Gastroesophageal sphincter (tissue), 3 donors: ENCODE data around the gene NUP98.

ENCODE experiments used
- EP300 ChIP-seq: sonication (generic); formaldehyde crosslinking; IDR thresholded peaks from one replicate; pipeline ENCODE4 v1.6.1; 2017; ENCODE audit warnings: antibody characterized with exemption, mild to moderate bottlenecking
- POLR2A ChIP-seq, 2 donors: fragments of 450-650 bp; IDR thresholded peaks; one replicate each; pipeline ENCODE4 v1.6.1; 2017; ENCODE audit warnings: antibody characterized with exemption in 2 of 2, mild to moderate bottlenecking in 2 of 2, moderate library complexity in 1 of 2
- TF ChIP-seq, protein P1 (sequence below), 4 experiments: fragments of 200-600 bp in 2 of 4; fragments of 450-650 bp in 2 of 4; sonication (generic) in 1 of 4; IDR thresholded peaks; one replicate each; pipeline ENCODE4 v1.5.1; 2017 to 2019; ENCODE audit warnings: antibody characterized with exemption in 4 of 4, mild to moderate bottlenecking in 2 of 4, moderate library complexity in 2 of 4

DNA sequence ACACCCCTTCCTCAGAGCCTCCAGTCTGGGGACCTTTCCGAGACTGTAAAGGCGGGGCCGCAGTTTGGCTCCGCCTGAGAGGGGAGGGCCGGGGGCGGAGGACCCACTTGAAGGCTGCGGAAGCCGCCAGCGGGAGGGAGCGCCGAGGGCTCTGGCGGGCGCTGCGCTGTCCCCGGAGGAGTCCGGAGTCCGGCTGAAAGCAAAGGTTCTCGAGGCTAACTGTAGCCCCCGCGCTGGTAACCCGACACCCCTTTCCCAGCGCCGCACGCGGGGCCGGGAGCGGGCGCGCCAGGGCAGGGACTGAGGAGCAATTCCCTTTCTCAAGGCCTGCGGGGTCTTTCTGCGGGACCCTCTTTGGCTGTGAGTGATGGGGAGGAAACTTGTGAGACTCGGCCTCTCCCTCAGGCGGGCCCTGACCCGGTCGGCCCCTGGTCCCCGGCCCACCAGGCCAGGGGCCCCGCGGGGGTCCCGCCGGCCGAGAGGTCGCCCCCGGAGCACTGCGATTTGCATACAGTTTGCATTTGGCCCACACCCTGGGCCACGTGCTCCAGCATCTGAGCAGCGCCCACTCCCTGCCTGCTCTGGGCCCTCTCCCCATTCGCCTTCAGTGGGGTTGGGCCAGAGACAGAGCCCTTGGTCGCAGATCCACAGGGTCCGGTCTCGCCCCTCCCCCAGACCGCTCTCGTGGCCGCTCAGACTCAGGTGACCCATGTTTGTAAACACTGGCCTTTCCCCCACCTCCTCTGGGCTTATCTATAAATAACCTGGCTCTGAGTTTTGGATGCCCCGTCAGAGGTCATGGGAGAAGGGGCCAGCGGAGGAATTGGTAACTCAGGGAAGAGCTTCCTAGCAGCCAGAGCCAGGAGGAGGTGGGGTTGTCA lies 155.0 kb downstream of the NUP98 start:
- TF ChIP-seq, protein P1, sequence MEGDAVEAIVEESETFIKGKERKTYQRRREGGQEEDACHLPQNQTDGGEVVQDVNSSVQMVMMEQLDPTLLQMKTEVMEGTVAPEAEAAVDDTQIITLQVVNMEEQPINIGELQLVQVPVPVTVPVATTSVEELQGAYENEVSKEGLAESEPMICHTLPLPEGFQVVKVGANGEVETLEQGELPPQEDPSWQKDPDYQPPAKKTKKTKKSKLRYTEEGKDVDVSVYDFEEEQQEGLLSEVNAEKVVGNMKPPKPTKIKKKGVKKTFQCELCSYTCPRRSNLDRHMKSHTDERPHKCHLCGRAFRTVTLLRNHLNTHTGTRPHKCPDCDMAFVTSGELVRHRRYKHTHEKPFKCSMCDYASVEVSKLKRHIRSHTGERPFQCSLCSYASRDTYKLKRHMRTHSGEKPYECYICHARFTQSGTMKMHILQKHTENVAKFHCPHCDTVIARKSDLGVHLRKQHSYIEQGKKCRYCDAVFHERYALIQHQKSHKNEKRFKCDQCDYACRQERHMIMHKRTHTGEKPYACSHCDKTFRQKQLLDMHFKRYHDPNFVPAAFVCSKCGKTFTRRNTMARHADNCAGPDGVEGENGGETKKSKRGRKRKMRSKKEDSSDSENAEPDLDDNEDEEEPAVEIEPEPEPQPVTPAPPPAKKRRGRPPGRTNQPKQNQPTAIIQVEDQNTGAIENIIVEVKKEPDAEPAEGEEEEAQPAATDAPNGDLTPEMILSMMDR (IDR thresholded peaks at IDR 0.05): peak in 1 of 4 experiments; percentile 8
- TF ChIP-seq POLR2A (IDR thresholded peaks at IDR 0.05) (no peak), EP300 (no peak)
